Activated CD4-positive, alpha-beta memory T cell treated with anti-CD3 and anti-CD28 coated beads, Interleukin-2, amount 10 ng/mL, durations not matched to agents 7 days and 5 days (primary cell): ENCODE measurements around the gene CACNA1H. TPM values are rescaled to one million over a fixed set of nuclear protein-coding genes. Genes with fewer than 3 reads are reported as not detected.

Source experiments
- CTCF ChIA-PET: fragments of 350-600 bp; sonication (Branson Sonifier 250); formaldehyde crosslinking; loops from one replicate; lab custom pipeline; 2021; ENCODE audit warnings: antibody characterized with exemption, inconsistent platforms; lab: Charles Lee
- POLR2A ChIA-PET: fragments of 350-600 bp; sonication (Branson Sonifier 250); formaldehyde crosslinking; loops from one replicate; lab custom pipeline; 2021; ENCODE audit warnings: antibody characterized with exemption; lab: Charles Lee
- DNase-seq: peaks from one replicate; pipeline ENCODE4 v3.0.0-alpha.2; 2020
- H3K27ac Mint-ChIP-seq: one replicate; pipeline ENCODE4 v1.8.0; 2021; ENCODE audit warnings: mild to moderate bottlenecking, mixed read lengths
- H3K27me3 Mint-ChIP-seq: one replicate; pipeline ENCODE4 v1.8.0; 2021; ENCODE audit warnings: mixed read lengths
- H3K36me3 Mint-ChIP-seq: one replicate; pipeline ENCODE4 v1.8.0; 2021; ENCODE audit warnings: low read depth, mixed read lengths
- H3K4me1 Mint-ChIP-seq: one replicate; pipeline ENCODE4 v1.8.0; 2021; ENCODE audit warnings: mixed read lengths
- H3K4me3 Mint-ChIP-seq: one replicate; pipeline ENCODE4 v1.8.0; 2021; ENCODE audit warnings: mild to moderate bottlenecking, mixed read lengths
- H3K9me3 Mint-ChIP-seq: one replicate; pipeline ENCODE4 v1.8.0; 2021; ENCODE audit warnings: mixed read lengths
- total RNA-seq, 2 experiments: library from RNA; stranded (reverse); gene quantifications; one replicate each; pipeline ENCODE4 v1.2.3, GENCODE V29; 2021

Gene CACNA1H
- total RNA-seq, 2 experiments from 2014 or later: 0.58 to 0.83 TPM

DNA sequence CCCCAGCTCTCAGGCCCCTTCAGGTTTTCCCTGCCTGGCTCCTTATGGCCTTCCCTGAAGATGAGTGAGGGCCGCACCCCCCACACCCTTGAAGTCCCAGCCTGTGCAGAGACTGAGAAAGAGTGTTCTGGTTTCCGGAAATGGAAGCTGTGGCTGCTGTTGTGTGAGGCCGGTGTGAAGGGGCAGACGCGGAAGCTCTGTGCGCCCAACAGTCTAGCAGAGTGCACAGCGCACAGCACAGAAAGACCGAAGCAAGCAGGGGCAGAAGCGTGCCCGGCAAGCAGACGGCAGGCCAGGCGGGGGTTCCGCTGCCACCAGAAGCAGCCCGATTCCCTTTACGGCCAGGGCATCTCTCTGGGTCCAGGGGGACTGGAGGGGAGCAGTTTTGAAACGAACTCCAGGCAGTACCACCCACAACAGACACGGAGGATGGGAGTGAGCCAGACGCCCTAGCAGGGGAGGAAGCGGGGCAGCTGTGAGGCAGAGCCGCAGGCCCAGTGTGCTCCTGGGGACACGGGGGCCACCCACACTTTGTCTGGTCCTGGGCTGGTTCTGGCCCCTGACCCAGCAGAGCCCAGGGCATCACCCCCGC, 55.4 kb downstream of the CACNA1H start:
- peak overlapping the region; percentile 37 for H3K4me3 Mint-ChIP-seq
- peaks cover 4% of the 10 kb centered on the region for H3K4me1 Mint-ChIP-seq
- H3K9me3 Mint-ChIP-seq: no peaks in the 10 kb centered on the region
- peak; percentile 22 for DNase-seq
- ChIA-PET CTCF (no interaction called here), POLR2A (no interaction called here)
- peak overlapping the region; percentile 49 for H3K27ac Mint-ChIP-seq
- no peaks in the 10 kb centered on the region for H3K27me3 Mint-ChIP-seq
- no peaks in the 10 kb centered on the region for H3K36me3 Mint-ChIP-seq

DNA sequence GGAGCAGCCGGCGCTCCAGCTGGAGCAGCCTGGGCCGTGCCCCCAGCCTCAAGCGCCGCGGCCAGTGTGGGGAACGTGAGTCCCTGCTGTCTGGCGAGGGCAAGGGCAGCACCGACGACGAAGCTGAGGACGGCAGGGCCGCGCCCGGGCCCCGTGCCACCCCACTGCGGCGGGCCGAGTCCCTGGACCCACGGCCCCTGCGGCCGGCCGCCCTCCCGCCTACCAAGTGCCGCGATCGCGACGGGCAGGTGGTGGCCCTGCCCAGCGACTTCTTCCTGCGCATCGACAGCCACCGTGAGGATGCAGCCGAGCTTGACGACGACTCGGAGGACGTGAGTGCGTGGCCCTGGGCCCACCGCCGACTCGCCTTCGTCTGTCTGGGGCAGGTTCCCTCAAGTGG, 56.2 kb downstream of the CACNA1H start:
- Mint-ChIP-seq H3K27me3 (no peaks in the 10 kb centered on the region), H3K36me3 (no peaks in the 10 kb centered on the region), H3K9me3 (no peaks in the 10 kb centered on the region), H3K27ac (no peak overlapping the region), H3K4me1 (peaks cover 4% of the 10 kb centered on the region), H3K4me3 (no peak overlapping the region)
- DNase-seq: no peak
- ChIA-PET POLR2A (no interaction called here), CTCF (no interaction called here)

DNA sequence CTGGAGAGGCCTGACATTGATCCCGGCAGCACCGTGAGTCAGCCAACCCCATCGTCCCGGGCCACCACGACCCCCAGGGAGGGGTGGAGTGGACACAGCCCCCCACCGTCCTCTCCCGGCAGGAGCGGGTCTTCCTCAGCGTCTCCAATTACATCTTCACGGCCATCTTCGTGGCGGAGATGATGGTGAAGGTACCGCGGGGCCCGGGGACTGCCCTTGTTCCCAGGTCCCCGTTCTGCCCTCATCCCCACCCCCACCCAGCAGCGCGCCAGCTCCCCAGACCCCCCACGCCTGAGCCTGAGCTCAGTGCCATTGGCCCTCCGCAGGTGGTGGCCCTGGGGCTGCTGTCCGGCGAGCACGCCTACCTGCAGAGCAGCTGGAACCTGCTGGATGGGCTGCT, 57.6 kb downstream of the CACNA1H start:
- no peaks in the 10 kb centered on the region for H3K9me3 Mint-ChIP-seq
- H3K4me3 Mint-ChIP-seq: no peak overlapping the region
- no peak overlapping the region for H3K27ac Mint-ChIP-seq
- no peak for DNase-seq
- no peaks in the 10 kb centered on the region for H3K27me3 Mint-ChIP-seq
- H3K4me1 Mint-ChIP-seq: peaks cover 4% of the 10 kb centered on the region
- H3K36me3 Mint-ChIP-seq: no peaks in the 10 kb centered on the region
- CTCF ChIA-PET: no interaction called here
- POLR2A ChIA-PET: no interaction called here

DNA sequence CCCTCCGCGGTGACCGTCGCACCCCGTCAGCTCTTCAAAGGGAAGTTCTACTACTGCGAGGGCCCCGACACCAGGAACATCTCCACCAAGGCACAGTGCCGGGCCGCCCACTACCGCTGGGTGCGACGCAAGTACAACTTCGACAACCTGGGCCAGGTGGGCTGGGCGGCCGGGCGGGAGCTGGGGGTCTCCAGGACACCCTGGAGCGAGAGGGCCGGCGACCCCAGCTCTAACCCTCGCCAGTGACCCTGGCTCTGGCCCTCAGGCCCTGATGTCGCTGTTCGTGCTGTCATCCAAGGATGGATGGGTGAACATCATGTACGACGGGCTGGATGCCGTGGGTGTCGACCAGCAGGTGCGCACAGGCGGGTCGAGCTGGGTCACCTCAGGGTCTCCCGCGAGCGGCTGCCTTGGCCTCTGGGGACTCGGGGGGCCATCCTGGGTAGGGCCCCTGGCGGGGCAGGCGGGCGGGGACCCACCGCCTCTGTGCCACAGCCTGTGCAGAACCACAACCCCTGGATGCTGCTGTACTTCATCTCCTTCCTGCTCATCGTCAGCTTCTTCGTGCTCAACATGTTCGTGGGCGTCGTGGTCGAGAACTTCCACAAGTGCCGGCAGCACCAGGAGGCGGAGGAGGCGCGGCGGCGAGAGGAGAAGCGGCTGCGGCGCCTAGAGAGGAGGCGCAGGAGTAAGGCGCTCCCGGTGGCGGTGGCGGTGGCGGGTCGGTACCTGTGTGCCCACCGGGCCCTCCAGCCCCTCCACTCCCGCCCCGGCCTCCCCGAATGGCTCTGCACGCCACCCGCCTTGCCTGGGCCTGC, 58.8 kb downstream of the CACNA1H start:
- no peak for DNase-seq
- Mint-ChIP-seq H3K27me3 (no peaks in the 10 kb centered on the region), H3K27ac (no peak overlapping the region), H3K4me3 (no peak overlapping the region), H3K9me3 (no peaks in the 10 kb centered on the region), H3K36me3 (no peaks in the 10 kb centered on the region), H3K4me1 (peaks cover 4% of the 10 kb centered on the region)
- POLR2A ChIA-PET: no interaction called here
- CTCF ChIA-PET: no interaction called here

DNA sequence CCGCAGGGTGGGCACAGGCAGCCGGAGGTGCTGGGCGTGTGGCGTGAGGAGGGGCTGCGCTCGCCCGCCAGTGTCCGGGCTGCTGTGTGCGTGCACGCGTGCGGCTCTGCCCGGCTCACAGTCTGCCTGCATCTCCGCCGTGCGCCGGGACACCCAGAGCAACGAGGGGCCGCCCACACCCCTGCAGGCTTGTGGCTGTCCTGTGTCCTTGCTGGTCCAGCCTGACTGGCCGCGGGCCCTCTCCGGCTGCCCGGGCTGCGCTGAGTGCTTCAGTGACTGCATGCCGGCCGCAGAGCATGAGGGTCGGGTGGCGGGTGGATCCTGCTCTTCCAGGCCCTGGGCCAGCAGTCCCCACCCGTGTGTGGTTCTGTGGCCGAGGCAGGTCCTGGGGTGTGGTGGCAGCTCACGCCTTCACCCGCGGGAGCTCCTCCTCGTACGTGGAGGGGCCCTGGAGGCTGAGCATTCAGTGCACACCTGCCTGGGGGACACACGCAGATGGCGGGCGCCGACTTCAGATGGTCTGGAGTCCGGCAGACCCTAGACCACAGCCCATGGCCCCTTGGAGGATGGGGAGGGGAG, 59.8 kb downstream of the CACNA1H start:
- Mint-ChIP-seq H3K27ac (no peak overlapping the region), H3K27me3 (no peaks in the 10 kb centered on the region), H3K9me3 (no peaks in the 10 kb centered on the region), H3K36me3 (no peaks in the 10 kb centered on the region), H3K4me1 (peaks cover 4% of the 10 kb centered on the region), H3K4me3 (no peak overlapping the region)
- DNase-seq: no peak
- CTCF ChIA-PET: no interaction called here
- POLR2A ChIA-PET: no interaction called here

DNA sequence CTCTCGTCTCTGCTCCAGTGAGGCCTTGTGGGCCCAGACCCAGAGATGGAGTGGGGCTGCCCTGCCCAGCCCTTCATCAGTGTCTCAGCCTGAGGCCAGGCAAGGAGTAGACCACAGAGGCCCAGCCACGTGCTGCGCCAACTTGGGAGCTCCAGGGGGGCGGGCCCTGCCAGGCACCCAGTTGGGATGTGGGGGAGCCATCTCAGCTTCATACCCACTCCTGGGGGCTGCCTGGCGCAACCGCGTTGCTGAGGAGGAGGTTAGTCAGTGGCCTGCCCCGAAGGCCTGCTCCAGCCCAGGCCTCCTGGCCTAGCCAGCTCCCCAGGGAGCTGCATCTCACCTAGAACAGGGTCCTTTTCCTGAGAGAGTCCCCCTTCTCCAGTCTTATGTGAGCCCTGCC, 60.3 kb downstream of the CACNA1H start:
- Mint-ChIP-seq H3K4me1 (peaks cover 2% of the 10 kb centered on the region), H3K27me3 (no peaks in the 10 kb centered on the region), H3K27ac (no peak overlapping the region), H3K9me3 (no peaks in the 10 kb centered on the region), H3K36me3 (no peaks in the 10 kb centered on the region), H3K4me3 (no peak overlapping the region)
- CTCF ChIA-PET: no interaction called here
- POLR2A ChIA-PET: no interaction called here
- no peak for DNase-seq

DNA sequence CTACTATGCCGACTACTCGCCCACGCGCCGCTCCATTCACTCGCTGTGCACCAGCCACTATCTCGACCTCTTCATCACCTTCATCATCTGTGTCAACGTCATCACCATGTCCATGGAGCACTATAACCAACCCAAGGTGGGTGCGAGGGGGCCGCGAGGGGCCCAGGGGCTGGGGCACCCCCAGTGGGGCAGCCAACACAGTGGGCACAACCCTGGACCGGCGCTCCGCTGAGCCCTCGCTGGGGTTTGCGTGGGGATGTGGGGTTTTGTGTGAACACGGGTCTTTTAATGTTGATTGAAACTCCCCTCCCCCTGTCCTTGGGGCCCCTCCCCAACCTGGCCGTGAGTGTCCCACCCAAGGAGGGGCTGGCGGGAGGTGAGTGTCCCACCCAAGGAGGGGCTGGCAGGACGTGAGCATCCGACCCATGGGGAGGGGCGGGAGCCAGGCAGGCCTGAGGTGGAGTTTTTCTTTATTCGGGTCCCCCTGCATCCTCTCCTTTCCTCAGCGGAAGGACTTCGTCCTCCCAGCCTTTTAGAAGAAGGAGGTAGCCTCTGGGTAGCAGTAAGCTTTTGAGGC, 61.0 kb downstream of the CACNA1H start:
- Mint-ChIP-seq H3K9me3 (no peaks in the 10 kb centered on the region), H3K27ac (no peak overlapping the region), H3K4me1 (no peaks in the 10 kb centered on the region), H3K27me3 (no peaks in the 10 kb centered on the region), H3K4me3 (no peak overlapping the region), H3K36me3 (no peaks in the 10 kb centered on the region)
- ChIA-PET CTCF (no interaction called here), POLR2A (no interaction called here)
- no peak for DNase-seq

DNA sequence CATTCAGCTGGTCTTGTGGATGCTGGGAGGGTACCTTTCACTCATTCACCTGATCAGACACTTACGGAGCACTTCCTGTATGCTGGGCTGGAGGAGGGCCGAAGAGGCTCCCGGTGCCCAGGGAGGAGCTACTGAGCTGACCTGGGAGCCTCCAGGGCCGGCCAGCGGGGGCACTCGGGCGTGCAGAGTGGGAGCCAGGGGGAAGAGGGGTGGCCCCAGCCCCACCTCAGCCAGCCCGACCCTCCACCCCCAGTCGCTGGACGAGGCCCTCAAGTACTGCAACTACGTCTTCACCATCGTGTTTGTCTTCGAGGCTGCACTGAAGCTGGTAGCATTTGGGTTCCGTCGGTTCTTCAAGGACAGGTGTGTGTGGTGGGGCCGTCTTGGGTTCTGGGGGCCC, 61.8 kb downstream of the CACNA1H start:
- DNase-seq: no peak
- H3K27me3 Mint-ChIP-seq: no peaks in the 10 kb centered on the region
- H3K4me3 Mint-ChIP-seq: no peak overlapping the region
- no peaks in the 10 kb centered on the region for H3K4me1 Mint-ChIP-seq
- POLR2A ChIA-PET: no interaction called here
- no peaks in the 10 kb centered on the region for H3K36me3 Mint-ChIP-seq
- no peak overlapping the region for H3K27ac Mint-ChIP-seq
- CTCF ChIA-PET: no interaction called here
- no peaks in the 10 kb centered on the region for H3K9me3 Mint-ChIP-seq

DNA sequence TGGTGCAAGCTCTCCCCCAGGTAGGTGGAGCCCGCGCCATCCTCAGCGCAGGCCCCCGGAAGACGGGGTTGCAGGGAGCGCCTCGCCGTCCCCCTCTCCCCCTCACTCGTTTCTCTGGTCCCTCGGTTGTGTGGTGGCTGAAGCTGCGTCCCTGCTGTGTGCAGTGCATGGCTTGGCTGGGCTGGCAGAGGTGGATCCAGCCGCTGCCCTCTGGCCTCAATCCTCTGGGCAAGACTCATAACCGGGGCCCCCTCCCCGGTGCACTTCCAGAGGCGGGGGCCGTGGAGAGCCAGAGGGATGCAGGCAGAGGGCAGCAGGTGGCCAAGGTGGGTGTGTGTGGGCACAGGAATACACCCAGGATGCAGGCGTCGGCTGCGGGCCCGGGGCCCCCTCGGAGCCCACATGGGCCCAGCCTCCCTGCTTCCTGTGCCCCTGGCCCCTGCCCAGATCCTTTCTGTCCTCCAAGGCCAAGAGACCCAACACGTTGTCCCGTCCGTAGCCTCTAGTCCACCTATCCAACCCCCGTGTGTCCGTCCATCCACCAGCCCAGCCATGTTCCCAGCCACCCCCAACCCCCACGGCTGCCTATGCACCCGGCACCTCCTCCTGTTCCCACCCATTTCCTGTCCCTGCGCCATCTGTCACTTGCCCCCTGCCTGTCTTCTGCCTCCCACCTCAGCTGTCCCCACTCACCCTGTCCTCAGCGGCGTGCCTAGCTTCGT, 62.8 kb downstream of the CACNA1H start:
- ChIA-PET CTCF (no interaction called here), POLR2A (no interaction called here)
- H3K36me3 Mint-ChIP-seq: no peaks in the 10 kb centered on the region
- H3K4me1 Mint-ChIP-seq: no peaks in the 10 kb centered on the region
- no peak for DNase-seq
- no peak overlapping the region for H3K27ac Mint-ChIP-seq
- H3K27me3 Mint-ChIP-seq: no peaks in the 10 kb centered on the region
- H3K9me3 Mint-ChIP-seq: no peaks in the 10 kb centered on the region
- H3K4me3 Mint-ChIP-seq: no peak overlapping the region

DNA sequence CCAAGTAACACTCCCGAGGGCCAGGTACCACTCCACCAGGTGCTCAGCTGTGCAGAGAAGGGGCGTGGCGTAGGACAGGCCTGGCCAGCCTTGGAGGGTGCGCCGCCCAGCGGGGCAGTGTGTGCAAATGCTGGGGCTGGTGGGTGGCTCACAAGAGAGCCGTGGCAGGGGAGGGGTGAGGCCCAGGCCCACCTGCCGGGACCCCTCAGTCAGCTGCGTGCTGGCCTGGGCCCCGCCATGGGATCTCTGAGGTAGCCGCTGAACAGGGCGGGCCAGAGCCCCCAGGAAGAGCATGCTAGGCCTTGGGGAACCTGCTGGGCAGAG, 63.4 kb downstream of the CACNA1H start:
- H3K36me3 Mint-ChIP-seq: no peaks in the 10 kb centered on the region

DNA sequence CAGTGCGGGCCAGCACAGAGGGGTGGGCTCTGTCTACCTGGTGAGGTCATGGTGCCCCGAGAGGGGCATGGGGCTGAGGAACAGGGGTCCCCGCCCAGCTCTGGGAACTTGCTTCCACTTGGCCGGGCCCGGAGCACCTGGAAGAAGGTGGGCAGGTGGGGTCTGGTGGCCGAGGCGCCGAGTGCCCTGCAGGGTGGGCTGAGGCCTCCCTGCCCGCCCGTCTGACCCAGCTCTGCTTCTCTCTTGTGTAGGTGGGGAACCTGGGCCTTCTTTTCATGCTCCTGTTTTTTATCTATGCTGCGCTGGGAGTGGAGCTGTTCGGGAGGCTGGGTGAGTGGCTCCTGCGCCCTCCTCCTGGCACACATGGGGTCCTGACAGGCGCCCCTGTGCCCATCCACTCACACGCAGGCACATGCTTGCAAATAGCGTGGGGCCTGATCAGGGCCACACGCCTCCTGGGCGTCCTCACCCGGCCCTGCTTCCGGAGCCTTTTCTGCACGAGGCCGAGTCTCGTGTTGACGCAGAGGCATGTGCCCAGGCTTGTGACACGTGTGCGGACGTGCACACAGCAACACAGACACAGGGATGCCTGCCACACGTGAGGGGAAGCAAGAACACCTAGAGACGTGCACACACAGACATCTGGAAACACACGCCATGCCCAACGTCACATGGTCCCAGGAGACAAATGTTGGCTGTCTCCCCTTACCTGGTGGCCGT, 63.9 kb downstream of the CACNA1H start:
- POLR2A ChIA-PET: no interaction called here
- Mint-ChIP-seq H3K27me3 (no peaks in the 10 kb centered on the region), H3K4me1 (no peaks in the 10 kb centered on the region), H3K36me3 (no peaks in the 10 kb centered on the region), H3K9me3 (no peaks in the 10 kb centered on the region), H3K4me3 (no peak overlapping the region), H3K27ac (no peak overlapping the region)
- CTCF ChIA-PET: no interaction called here
- DNase-seq: no peak

More for the DNA sequence above, 63.4 kb downstream of the CACNA1H start:
- ChIA-PET POLR2A (no interaction called here), CTCF (no interaction called here)
- Mint-ChIP-seq H3K27me3 (no peaks in the 10 kb centered on the region), H3K4me3 (no peak overlapping the region), H3K27ac (no peak overlapping the region), H3K4me1 (no peaks in the 10 kb centered on the region), H3K9me3 (no peaks in the 10 kb centered on the region)
- no peak for DNase-seq

DNA sequence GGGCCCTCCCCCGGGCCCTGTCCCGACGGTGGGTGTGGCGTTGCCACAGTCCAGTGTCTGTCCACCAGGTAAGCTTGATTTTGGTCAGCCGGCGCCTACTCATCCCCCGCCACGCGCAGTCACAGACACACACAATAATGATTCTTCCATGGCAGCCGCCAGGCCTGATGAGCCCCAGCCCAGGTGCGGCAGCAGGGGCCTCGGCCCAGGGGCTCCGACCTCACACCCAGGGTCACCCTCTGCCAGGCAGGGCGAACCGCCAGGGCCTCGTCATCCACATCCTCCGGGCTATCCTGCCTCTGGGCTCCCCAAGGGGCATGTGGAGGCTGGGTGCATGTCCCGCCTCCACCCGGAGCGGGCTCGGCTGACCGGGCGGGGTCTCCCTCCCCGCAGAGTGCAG, 64.6 kb downstream of the CACNA1H start:
- H3K36me3 Mint-ChIP-seq: no peaks in the 10 kb centered on the region
- POLR2A ChIA-PET: no interaction called here
- no peak overlapping the region for H3K4me3 Mint-ChIP-seq
- no peak for DNase-seq
- no peaks in the 10 kb centered on the region for H3K9me3 Mint-ChIP-seq
- H3K27me3 Mint-ChIP-seq: no peaks in the 10 kb centered on the region
- H3K27ac Mint-ChIP-seq: no peak overlapping the region
- CTCF ChIA-PET: no interaction called here
- no peaks in the 10 kb centered on the region for H3K4me1 Mint-ChIP-seq
